Measurements from ENCODE around the gene MGAT5.

The MGAT5 gene

DNA sequence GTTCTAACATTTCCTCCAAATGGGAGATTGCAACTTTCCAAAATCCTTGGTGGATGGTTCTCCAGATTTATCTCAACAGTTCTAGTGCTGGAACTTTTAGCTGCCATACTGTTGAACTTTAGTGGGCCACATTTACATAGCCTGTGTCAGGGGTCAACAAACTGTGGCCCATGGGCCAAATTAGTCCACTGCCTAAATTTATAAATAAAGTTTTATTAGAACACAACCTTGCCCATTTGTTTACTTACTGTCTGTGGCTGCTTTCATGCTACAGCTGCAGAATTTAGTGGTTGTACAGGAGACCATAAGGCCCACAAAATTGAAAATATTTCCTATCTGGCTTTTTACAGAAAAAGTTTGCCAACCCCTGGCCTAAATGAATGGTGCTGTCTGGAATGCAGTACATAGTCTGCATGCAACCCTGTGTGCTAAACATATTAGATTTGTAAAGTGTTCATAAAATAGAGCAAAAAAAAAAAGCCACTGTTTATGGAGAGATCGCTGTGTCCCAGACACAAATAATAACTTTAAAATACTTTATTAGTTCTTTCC lies 30.3 kb downstream of the MGAT5 start:
- no peaks in the 10 kb centered on the region for H3K36me3 ChIP-seq (ENCODE audit: control insufficient read depth in 2 of 2, insufficient read depth in 1 of 2, low read length in 2 of 2)
- H3K4me3 ChIP-seq (ENCODE audit: low read depth, low read length) = no peak overlapping the region
- TF ChIP-seq, protein P1, sequence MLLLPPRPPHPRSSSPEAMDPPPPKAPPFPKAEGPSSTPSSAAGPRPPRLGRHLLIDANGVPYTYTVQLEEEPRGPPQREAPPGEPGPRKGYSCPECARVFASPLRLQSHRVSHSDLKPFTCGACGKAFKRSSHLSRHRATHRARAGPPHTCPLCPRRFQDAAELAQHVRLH (tag by site-specific recombination; IDR thresholded peaks at IDR 0.05) = no peak
- no peaks in the 10 kb centered on the region for H3K4me1 ChIP-seq (ENCODE audit: control insufficient read depth, insufficient read depth, low read length)
- no peak overlapping the region for H3K27ac ChIP-seq (ENCODE audit: extremely low read depth, low read depth, low read length)
- no peaks in the 10 kb centered on the region for H3K9me3 ChIP-seq (ENCODE audit: control insufficient read depth, insufficient read depth, low read depth, low read length)
- CTCF ChIA-PET = interaction anchor here (0.6 to 0.7 kb wide), 2 partner anchors 55 to 384 kb away, joined by 3 to 4 read pairs; no protein-coding TSS in a partner anchor
- POLR2A ChIA-PET = no interaction called here

DNA sequence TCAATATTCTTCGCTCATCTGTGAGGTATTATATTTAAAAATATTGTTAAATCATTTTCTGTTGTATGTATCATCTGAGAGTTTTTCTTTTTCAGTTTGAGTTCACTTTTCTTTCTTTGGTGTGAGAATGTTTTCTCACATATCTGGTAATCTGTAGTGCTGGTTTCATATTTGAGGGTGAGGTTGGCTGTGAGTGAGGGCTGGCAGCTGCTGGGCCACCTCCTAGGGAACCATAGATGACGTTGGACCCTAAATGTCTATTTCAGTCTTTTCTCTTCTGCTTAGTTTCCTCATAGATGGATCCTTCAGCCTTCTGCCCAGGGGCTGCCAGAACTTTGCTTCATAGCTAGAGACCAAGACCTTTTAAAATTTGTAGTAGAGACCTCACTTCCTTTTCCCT lies 33.5 kb downstream of the MGAT5 start:
- no peaks in the 10 kb centered on the region for H3K36me3 ChIP-seq (ENCODE audit: control insufficient read depth in 2 of 2, insufficient read depth in 1 of 2, low read length in 2 of 2)
- H3K9me3 ChIP-seq (ENCODE audit: control insufficient read depth, insufficient read depth, low read depth, low read length) = no peaks in the 10 kb centered on the region
- ChIA-PET POLR2A (no interaction called here), CTCF (no interaction called here)
- H3K4me1 ChIP-seq (ENCODE audit: control insufficient read depth, insufficient read depth, low read length) = no peaks in the 10 kb centered on the region
- H3K4me3 ChIP-seq (ENCODE audit: low read depth, low read length) = no peak overlapping the region
- H3K27ac ChIP-seq (ENCODE audit: extremely low read depth, low read depth, low read length) = no peak overlapping the region
- TF ChIP-seq, protein P2, sequence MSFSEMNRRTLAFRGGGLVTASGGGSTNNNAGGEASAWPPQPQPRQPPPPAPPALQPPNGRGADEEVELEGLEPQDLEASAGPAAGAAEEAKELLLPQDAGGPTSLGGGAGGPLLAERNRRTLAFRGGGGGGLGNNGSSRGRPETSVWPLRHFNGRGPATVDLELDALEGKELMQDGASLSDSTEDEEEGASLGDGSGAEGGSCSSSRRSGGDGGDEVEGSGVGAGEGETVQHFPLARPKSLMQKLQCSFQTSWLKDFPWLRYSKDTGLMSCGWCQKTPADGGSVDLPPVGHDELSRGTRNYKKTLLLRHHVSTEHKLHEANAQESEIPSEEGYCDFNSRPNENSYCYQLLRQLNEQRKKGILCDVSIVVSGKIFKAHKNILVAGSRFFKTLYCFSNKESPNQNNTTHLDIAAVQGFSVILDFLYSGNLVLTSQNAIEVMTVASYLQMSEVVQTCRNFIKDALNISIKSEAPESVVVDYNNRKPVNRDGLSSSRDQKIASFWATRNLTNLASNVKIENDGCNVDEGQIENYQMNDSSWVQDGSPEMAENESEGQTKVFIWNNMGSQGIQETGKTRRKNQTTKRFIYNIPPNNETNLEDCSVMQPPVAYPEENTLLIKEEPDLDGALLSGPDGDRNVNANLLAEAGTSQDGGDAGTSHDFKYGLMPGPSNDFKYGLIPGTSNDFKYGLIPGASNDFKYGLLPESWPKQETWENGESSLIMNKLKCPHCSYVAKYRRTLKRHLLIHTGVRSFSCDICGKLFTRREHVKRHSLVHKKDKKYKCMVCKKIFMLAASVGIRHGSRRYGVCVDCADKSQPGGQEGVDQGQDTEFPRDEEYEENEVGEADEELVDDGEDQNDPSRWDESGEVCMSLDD (tag by site-specific recombination; IDR thresholded peaks at IDR 0.05) = no peak
- TF ChIP-seq ZNF473 (tag by site-specific recombination; IDR thresholded peaks at IDR 0.05) (no peak), ZNF624 (tag by site-specific recombination; IDR thresholded peaks at IDR 0.05) (no peak), ZNF501 (tag by site-specific recombination; IDR thresholded peaks at IDR 0.05) (no peak)

DNA sequence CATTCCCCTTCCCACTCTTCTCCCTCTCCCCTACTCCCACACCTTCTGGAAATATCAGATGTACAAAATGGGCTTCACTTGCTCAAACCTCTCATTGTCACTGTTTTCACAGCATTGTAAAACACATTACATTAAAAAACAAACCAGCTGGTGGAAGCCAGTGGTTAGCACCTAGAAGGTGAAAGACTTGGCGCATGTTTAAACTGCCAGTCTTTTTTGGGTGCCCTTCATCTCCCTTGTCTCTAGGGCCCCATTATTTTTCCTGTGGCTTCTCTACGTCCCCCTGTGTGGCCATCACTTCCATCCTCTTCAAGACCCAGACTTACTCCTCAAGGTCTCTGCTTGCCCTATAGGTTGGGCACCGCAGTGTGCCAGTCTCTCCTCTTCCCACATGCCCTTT lies 34.9 kb downstream of the MGAT5 start:
- H3K36me3 ChIP-seq (ENCODE audit: control insufficient read depth in 2 of 2, insufficient read depth in 1 of 2, low read length in 2 of 2) = no peaks in the 10 kb centered on the region
- POLR2A ChIA-PET = no interaction called here

DNA sequence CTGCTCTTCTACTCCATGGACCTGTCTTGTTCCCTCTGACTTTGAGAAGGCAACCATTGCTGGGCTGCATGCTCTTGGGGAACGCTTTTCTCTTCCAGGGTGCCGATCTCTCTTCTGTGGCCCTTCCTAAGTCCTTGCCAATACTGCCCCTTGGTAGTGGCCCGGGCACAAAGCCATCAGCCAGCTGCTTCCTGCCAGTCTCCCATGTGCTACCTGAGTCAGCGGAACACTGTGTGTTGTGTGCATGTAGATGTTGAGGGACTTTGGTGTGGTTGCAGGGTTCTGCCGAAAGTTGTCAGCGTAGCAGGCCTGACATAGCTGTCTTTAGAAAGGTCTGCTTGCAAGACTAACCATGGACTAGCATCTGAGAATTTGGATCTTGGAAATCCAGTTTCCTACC lies 35.4 kb downstream of the MGAT5 start:
- H3K4me1 ChIP-seq (ENCODE audit: control insufficient read depth, insufficient read depth, low read length) = no peaks in the 10 kb centered on the region
- CTCF ChIA-PET = interaction anchor here (0.6 to 0.7 kb wide), 2 partner anchors 210 to 494 kb away, joined by 3 to 4 read pairs; no protein-coding TSS in a partner anchor
- TF ChIP-seq KLF9 (tag by site-specific recombination; IDR thresholded peaks at IDR 0.05; ENCODE audit: low read depth) = no peak
- no peak for TF ChIP-seq ZNF501 (tag by site-specific recombination; IDR thresholded peaks at IDR 0.05)
- TF ChIP-seq KLF8 (tag by site-specific recombination; IDR thresholded peaks at IDR 0.05) = no peak
- TF ChIP-seq ZNF777 (tag by site-specific recombination; IDR thresholded peaks at IDR 0.05; ENCODE audit: borderline replicate concordance) = no peak
- TF ChIP-seq, protein P3, sequence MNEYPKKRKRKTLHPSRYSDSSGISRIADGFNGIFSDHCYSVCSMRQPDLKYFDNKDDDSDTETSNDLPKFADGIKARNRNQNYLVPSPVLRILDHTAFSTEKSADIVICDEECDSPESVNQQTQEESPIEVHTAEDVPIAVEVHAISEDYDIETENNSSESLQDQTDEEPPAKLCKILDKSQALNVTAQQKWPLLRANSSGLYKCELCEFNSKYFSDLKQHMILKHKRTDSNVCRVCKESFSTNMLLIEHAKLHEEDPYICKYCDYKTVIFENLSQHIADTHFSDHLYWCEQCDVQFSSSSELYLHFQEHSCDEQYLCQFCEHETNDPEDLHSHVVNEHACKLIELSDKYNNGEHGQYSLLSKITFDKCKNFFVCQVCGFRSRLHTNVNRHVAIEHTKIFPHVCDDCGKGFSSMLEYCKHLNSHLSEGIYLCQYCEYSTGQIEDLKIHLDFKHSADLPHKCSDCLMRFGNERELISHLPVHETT (tag by site-specific recombination; IDR thresholded peaks at IDR 0.05) = no peak

More for the DNA sequence above, 34.9 kb downstream of the MGAT5 start:
- CTCF ChIA-PET = no interaction called here
- no peak for TF ChIP-seq GLI4 (tag by site-specific recombination; IDR thresholded peaks at IDR 0.05)
- TF ChIP-seq EGR2 (tag by site-specific recombination; IDR thresholded peaks at IDR 0.05; ENCODE audit: low read depth) = 0 out of 2 replicates have a peak, but pooled peaks have one; percentile 9
- no peak for TF ChIP-seq SCRT1 (tag by site-specific recombination; IDR thresholded peaks at IDR 0.05; ENCODE audit: borderline replicate concordance)
- TF ChIP-seq ZNF223 (tag by site-specific recombination; IDR thresholded peaks at IDR 0.05) = no peak
- Histone ChIP-seq H3K27ac (ENCODE audit: extremely low read depth, low read depth, low read length) (no peak overlapping the region), H3K4me1 (ENCODE audit: control insufficient read depth, insufficient read depth, low read length) (no peaks in the 10 kb centered on the region), H3K4me3 (ENCODE audit: low read depth, low read length) (no peak overlapping the region), H3K9me3 (ENCODE audit: control insufficient read depth, insufficient read depth, low read depth, low read length) (no peaks in the 10 kb centered on the region)

More for the DNA sequence above, 35.4 kb downstream of the MGAT5 start:
- Histone ChIP-seq H3K4me3 (ENCODE audit: low read depth, low read length) (no peak overlapping the region), H3K27ac (ENCODE audit: extremely low read depth, low read depth, low read length) (no peak overlapping the region), H3K36me3 (ENCODE audit: control insufficient read depth in 2 of 2, insufficient read depth in 1 of 2, low read length in 2 of 2) (no peaks in the 10 kb centered on the region), H3K9me3 (ENCODE audit: control insufficient read depth, insufficient read depth, low read depth, low read length) (no peaks in the 10 kb centered on the region)
- POLR2A ChIA-PET = no interaction called here
